Amygdala (tissue), 56 donors: ENCODE data around the gene MAN1A1.
"Not testable (repeated sequence)": the region's sequence is repeated elsewhere in the genome, so short reads cannot be mapped to it uniquely, and the experiment has no call there.

Experiments used
- DNase-seq, 56 donors: peaks; one replicate each; lab custom pipeline; 2025; lab: John Stamatoyannopoulos, UW

MAN1A1 gene

GRCh38 chr6:119156082-119156481 lies 193.5 kb downstream of the MAN1A1 start:
- DNase-seq = not testable (repeated sequence)

GRCh38 chr6:119152187-119152586 lies 197.4 kb downstream of the MAN1A1 start:
- no peak for DNase-seq

GRCh38 chr6:119148825-119149525 lies 200.6 kb downstream of the MAN1A1 start:
- DNase-seq = peak in 1 of 56 donors; percentile 33

GRCh38 chr6:119148098-119148824 lies 201.3 kb downstream of the MAN1A1 start:
- DNase-seq = peak in 25 of 56 donors; percentile 3 to 63 (median 30)

GRCh38 chr6:119147101-119148053 lies 202.2 kb downstream of the MAN1A1 start:
- DNase-seq = peak in 13 of 56 donors; percentile 3 to 52 (median 16)

- DNase-seq = no peak
Measured at GRCh38 chr6:119145111-119145510, 204.4 kb downstream of the MAN1A1 start.

- DNase-seq = no peak
Measured at GRCh38 chr6:119142637-119143036, 206.9 kb downstream of the MAN1A1 start.

GRCh38 chr6:119142041-119142440 lies 207.5 kb downstream of the MAN1A1 start:
- DNase-seq = no peak

- DNase-seq = no peak
Measured at GRCh38 chr6:119140196-119141140, 209.1 kb downstream of the MAN1A1 start.

GRCh38 chr6:119138906-119139541 lies 210.5 kb downstream of the MAN1A1 start:
- no peak for DNase-seq

- DNase-seq = no peak
Measured at GRCh38 chr6:119137194-119138072, 212.1 kb downstream of the MAN1A1 start.

GRCh38 chr6:119134752-119135151 lies 214.8 kb downstream of the MAN1A1 start:
- DNase-seq = no peak

GRCh38 chr6:119133400-119133799 lies 216.2 kb downstream of the MAN1A1 start:
- DNase-seq = no peak

GRCh38 chr6:119132261-119132981 lies 217.1 kb downstream of the MAN1A1 start:
- DNase-seq = no peak

- DNase-seq = no peak
Measured at GRCh38 chr6:119129968-119130484, 219.5 kb downstream of the MAN1A1 start.

GRCh38 chr6:119129148-119129967 lies 220.2 kb downstream of the MAN1A1 start:
- peak in 3 of 56 donors; percentile 4 to 20 (median 14) for DNase-seq
